ENCODE measurements around the gene ATP4B.

ATP4B gene

DNA sequence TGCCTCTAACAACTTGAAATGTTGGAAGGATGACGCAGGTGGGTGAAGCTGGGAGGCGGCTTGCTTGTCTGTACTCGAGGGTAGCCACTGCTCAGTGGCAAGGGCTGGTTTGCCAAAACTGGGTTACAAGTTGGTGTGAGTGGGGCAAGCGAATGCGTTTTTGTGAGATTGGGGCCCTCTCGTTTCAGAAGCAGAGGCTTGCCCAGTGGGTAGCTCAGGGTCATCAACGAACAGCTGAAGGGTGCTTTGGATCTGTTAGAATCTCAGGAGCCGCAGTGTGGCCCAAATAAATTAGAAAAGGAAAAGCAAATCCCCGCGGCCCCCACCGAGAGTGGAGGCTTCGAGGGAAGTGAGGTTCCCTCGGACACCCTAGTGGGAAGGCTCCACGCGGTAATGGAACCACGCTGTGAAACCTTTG is 7.3 kb downstream of the ATP4B start:
- peaks cover 33% of the 10 kb centered on the region for H3K4me1 ChIP-seq (ENCODE audit: control insufficient read depth, insufficient read depth, low read depth, low read length)
- H3K36me3 ChIP-seq (ENCODE audit: control insufficient read depth in 1 of 2, insufficient read depth in 2 of 2, low read depth in 1 of 2, low read length in 2 of 2), result peaks cover 0 to 13% of the 10 kb centered on the region in 2 experiments
- 94% methylated on average over 15 of the region's 16 CpGs for WGBS
- H3K4me2 ChIP-seq (ENCODE audit: low read length, poor library complexity, severe bottlenecking), result no peak overlapping the region
- H2BK5ac ChIP-seq (ENCODE audit: low read depth, low read length, poor library complexity, severe bottlenecking), result no peak overlapping the region
- no peak overlapping the region for H3K9ac ChIP-seq (ENCODE audit: low read length)
- no peak overlapping the region for H3K18ac ChIP-seq (ENCODE audit: low read depth in 1 of 2, low read length in 2 of 2)
- H2BK15ac ChIP-seq (ENCODE audit: low read depth, poor library complexity, severe bottlenecking), result no peak overlapping the region
- no peak for DNase-seq
- H2AK5ac ChIP-seq (ENCODE audit: low read length, severe bottlenecking), result no peak overlapping the region
- no peak overlapping the region for H3K4ac ChIP-seq (ENCODE audit: low read depth in 1 of 2, low read length in 2 of 2)
- no peak overlapping the region for H3K27ac ChIP-seq (ENCODE audit: low read length, poor library complexity, severe bottlenecking)
- peaks cover 0 to 20% of the 10 kb centered on the region in 2 experiments for H3K27me3 ChIP-seq (ENCODE audit: control insufficient read depth in 1 of 2, insufficient read depth in 1 of 2, low read length in 2 of 2)
- H3K14ac ChIP-seq (ENCODE audit: low read length in 2 of 2), result no peak overlapping the region
- no peak overlapping the region for H4K8ac ChIP-seq (ENCODE audit: low read length)
- no peak overlapping the region for H2AFZ ChIP-seq (ENCODE audit: low read depth, low read length)
- H3K9me3 ChIP-seq (ENCODE audit: control insufficient read depth, low read length), result no peaks in the 10 kb centered on the region
- H2BK12ac ChIP-seq (ENCODE audit: low read length in 2 of 2), result no peak overlapping the region
- H4K91ac ChIP-seq (ENCODE audit: low read length), result no peak overlapping the region
- H2BK120ac ChIP-seq (ENCODE audit: low read depth, low read length), result no peak overlapping the region
- H3K23ac ChIP-seq (ENCODE audit: low read length in 2 of 2), result no peak overlapping the region
- no peak overlapping the region for H3K4me3 ChIP-seq (ENCODE audit: insufficient read depth in 1 of 2, low read depth in 1 of 2, low read length in 2 of 2)
- H3K79me1 ChIP-seq (replicated peaks; ENCODE audit: low read length, poor library complexity, severe bottlenecking), result peaks cover 4% of the 10 kb centered on the region

DNA sequence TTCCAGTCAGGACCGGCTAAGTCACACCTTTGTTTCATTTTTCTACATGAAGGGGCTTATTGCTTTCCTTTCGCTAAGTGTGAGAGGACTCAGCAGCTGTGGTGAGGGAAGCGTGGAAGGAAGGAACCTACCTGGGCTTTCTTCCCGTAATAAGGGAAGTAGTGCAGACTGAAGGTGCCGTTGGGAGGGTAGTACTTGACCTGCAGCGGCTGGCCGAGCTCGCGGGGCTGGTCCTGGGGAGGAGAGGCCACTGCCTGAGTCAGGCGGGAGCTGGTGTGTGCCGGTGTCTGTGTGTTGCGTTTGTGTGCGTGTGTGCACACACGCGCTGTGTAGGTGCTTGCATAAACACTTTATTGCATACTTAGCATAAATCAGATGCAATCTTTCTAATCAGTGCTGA is 7.7 kb downstream of the ATP4B start:
- Histone ChIP-seq H3K9ac (ENCODE audit: low read length) (no peak overlapping the region), H3K4me2 (ENCODE audit: low read length, poor library complexity, severe bottlenecking) (no peak overlapping the region), H2BK12ac (ENCODE audit: low read length in 2 of 2) (no peak overlapping the region), H3K4ac (ENCODE audit: low read depth in 1 of 2, low read length in 2 of 2) (no peak overlapping the region), H3K14ac (ENCODE audit: low read length in 2 of 2) (no peak overlapping the region), H3K23ac (ENCODE audit: low read length in 2 of 2) (no peak overlapping the region), H3K4me1 (ENCODE audit: control insufficient read depth, insufficient read depth, low read depth, low read length) (peaks cover 29% of the 10 kb centered on the region), H3K9me3 (ENCODE audit: control insufficient read depth, low read length) (no peaks in the 10 kb centered on the region), H3K18ac (ENCODE audit: low read depth in 1 of 2, low read length in 2 of 2) (no peak overlapping the region), H2BK120ac (ENCODE audit: low read depth, low read length) (no peak overlapping the region), H2BK15ac (ENCODE audit: low read depth, poor library complexity, severe bottlenecking) (no peak overlapping the region), H3K27me3 (ENCODE audit: control insufficient read depth in 1 of 2, insufficient read depth in 1 of 2, low read length in 2 of 2) (peaks cover 0 to 15% of the 10 kb centered on the region in 2 experiments), H2AK5ac (ENCODE audit: low read length, severe bottlenecking) (no peak overlapping the region), H3K4me3 (ENCODE audit: insufficient read depth in 1 of 2, low read depth in 1 of 2, low read length in 2 of 2) (no peak overlapping the region), H4K8ac (ENCODE audit: low read length) (no peak overlapping the region), H2BK5ac (ENCODE audit: low read depth, low read length, poor library complexity, severe bottlenecking) (no peak overlapping the region), H3K27ac (ENCODE audit: low read length, poor library complexity, severe bottlenecking) (no peak overlapping the region), H3K36me3 (ENCODE audit: control insufficient read depth in 1 of 2, insufficient read depth in 2 of 2, low read depth in 1 of 2, low read length in 2 of 2) (peaks cover 0 to 13% of the 10 kb centered on the region in 2 experiments), H2AFZ (ENCODE audit: low read depth, low read length) (no peak overlapping the region), H4K91ac (ENCODE audit: low read length) (no peak overlapping the region), H3K79me1 (replicated peaks; ENCODE audit: low read length, poor library complexity, severe bottlenecking) (peaks cover 4% of the 10 kb centered on the region)
- 93% methylated on average over 15 of the region's 15 CpGs for WGBS
- no peak for DNase-seq

DNA sequence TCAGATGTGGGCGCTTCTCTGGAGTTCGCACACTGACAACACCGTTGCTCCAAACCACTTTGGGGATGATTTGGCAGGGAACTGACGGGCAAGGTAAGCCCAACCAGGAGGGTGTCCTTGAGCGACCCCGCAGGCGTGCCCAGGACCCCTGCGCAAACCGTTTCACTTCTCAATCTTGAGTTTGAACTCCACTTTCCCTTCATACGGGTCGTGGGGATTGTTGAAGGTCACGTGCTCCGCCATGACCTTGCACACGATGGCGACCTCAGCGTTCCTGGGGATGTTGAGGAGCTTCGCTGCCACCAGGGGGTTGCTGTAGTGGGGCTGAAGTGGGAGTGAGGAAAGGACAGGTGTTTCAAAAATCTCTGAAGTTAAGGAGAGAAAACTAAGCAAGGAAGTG is 8.8 kb downstream of the ATP4B start:
- Histone ChIP-seq H2AK5ac (ENCODE audit: low read length, severe bottlenecking) (no peak overlapping the region), H4K91ac (ENCODE audit: low read length) (no peak overlapping the region), H2BK12ac (ENCODE audit: low read length in 2 of 2) (no peak overlapping the region), H3K27ac (ENCODE audit: low read length, poor library complexity, severe bottlenecking) (no peak overlapping the region), H3K4me2 (ENCODE audit: low read length, poor library complexity, severe bottlenecking) (no peak overlapping the region), H3K18ac (ENCODE audit: low read depth in 1 of 2, low read length in 2 of 2) (no peak overlapping the region), H3K27me3 (ENCODE audit: control insufficient read depth in 1 of 2, insufficient read depth in 1 of 2, low read length in 2 of 2) (peaks cover 0 to 6% of the 10 kb centered on the region in 2 experiments), H3K23ac (ENCODE audit: low read length in 2 of 2) (no peak overlapping the region), H3K36me3 (ENCODE audit: control insufficient read depth in 1 of 2, insufficient read depth in 2 of 2, low read depth in 1 of 2, low read length in 2 of 2) (peaks cover 0 to 13% of the 10 kb centered on the region in 2 experiments), H3K9me3 (ENCODE audit: control insufficient read depth, low read length) (no peaks in the 10 kb centered on the region), H2BK15ac (ENCODE audit: low read depth, poor library complexity, severe bottlenecking) (no peak overlapping the region), H4K8ac (ENCODE audit: low read length) (no peak overlapping the region), H3K4me3 (ENCODE audit: insufficient read depth in 1 of 2, low read depth in 1 of 2, low read length in 2 of 2) (no peak overlapping the region), H2BK5ac (ENCODE audit: low read depth, low read length, poor library complexity, severe bottlenecking) (no peak overlapping the region), H3K4ac (ENCODE audit: low read depth in 1 of 2, low read length in 2 of 2) (no peak overlapping the region), H2AFZ (ENCODE audit: low read depth, low read length) (no peak overlapping the region), H2BK120ac (ENCODE audit: low read depth, low read length) (no peak overlapping the region), H3K79me1 (replicated peaks; ENCODE audit: low read length, poor library complexity, severe bottlenecking) (peaks cover 4% of the 10 kb centered on the region), H3K4me1 (ENCODE audit: control insufficient read depth, insufficient read depth, low read depth, low read length) (peaks cover 26% of the 10 kb centered on the region), H3K14ac (ENCODE audit: low read length in 2 of 2) (no peak overlapping the region), H3K9ac (ENCODE audit: low read length) (no peak overlapping the region)
- 97% methylated on average over 17 of the region's 17 CpGs for WGBS
- DNase-seq, result no peak

DNA sequence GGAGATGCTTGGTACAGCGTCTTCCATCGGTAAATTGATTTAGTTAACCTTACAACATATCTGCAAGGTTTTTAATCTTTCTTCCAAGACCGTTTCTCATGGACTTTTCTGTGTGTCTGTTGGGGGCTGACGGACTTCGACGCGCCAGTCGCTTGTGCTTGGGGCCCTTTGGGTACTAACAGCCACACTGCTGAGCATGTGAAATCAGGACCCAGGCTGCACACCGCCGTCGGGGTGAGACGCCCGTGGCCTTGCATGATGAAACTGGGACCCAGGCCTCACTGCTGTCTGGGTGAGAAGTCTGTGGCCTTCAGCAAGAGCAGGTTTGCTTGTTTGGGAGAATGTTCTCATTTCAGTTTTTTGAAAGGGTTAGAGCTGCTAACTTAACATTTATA is 9.8 kb downstream of the ATP4B start:
- Histone ChIP-seq H2AK5ac (ENCODE audit: low read length, severe bottlenecking) (no peak overlapping the region), H4K91ac (ENCODE audit: low read length) (no peak overlapping the region), H3K27me3 (ENCODE audit: control insufficient read depth in 1 of 2, insufficient read depth in 1 of 2, low read length in 2 of 2) (no peaks in the 10 kb centered on the region), H3K14ac (ENCODE audit: low read length in 2 of 2) (no peak overlapping the region), H2AFZ (ENCODE audit: low read depth, low read length) (no peak overlapping the region), H3K4me3 (ENCODE audit: insufficient read depth in 1 of 2, low read depth in 1 of 2, low read length in 2 of 2) (no peak overlapping the region), H2BK5ac (ENCODE audit: low read depth, low read length, poor library complexity, severe bottlenecking) (no peak overlapping the region), H3K9me3 (ENCODE audit: control insufficient read depth, low read length) (no peaks in the 10 kb centered on the region), H3K4me2 (ENCODE audit: low read length, poor library complexity, severe bottlenecking) (no peak overlapping the region), H2BK12ac (ENCODE audit: low read length in 2 of 2) (no peak overlapping the region), H2BK15ac (ENCODE audit: low read depth, poor library complexity, severe bottlenecking) (no peak overlapping the region), H3K79me1 (replicated peaks; ENCODE audit: low read length, poor library complexity, severe bottlenecking) (peaks cover 4% of the 10 kb centered on the region), H3K9ac (ENCODE audit: low read length) (no peak overlapping the region), H3K27ac (ENCODE audit: low read length, poor library complexity, severe bottlenecking) (no peak overlapping the region), H3K23ac (ENCODE audit: low read length in 2 of 2) (no peak overlapping the region), H3K18ac (ENCODE audit: low read depth in 1 of 2, low read length in 2 of 2) (no peak overlapping the region), H3K4ac (ENCODE audit: low read depth in 1 of 2, low read length in 2 of 2) (no peak overlapping the region), H2BK120ac (ENCODE audit: low read depth, low read length) (no peak overlapping the region), H3K36me3 (ENCODE audit: control insufficient read depth in 1 of 2, insufficient read depth in 2 of 2, low read depth in 1 of 2, low read length in 2 of 2) (peaks cover 0 to 13% of the 10 kb centered on the region in 2 experiments), H3K4me1 (ENCODE audit: control insufficient read depth, insufficient read depth, low read depth, low read length) (peaks cover 21% of the 10 kb centered on the region), H4K8ac (ENCODE audit: low read length) (no peak overlapping the region)
- DNase-seq, result no peak
- WGBS, result 89% methylated on average over 13 of the region's 13 CpGs

Measured in mesenchymal stem cell (in vitro differentiated cells and primary cell).